H1 (cell line): ENCODE data around the gene ANGEL2. TPM values are rescaled to one million over a fixed set of nuclear protein-coding genes. Genes with fewer than 3 reads are reported as not detected.

Experiments used
- polyA plus RNA-seq, 7 experiments: library from polyadenylated mRNA; depleted of rRNA in 3 of 7; stranded (reverse) in 5 of 7; unstranded in 2 of 7; fragments of >200 nt in 5 of 7; fragments of 200-250 nt in 2 of 7; gene quantifications; 1 replicate in 5 of 7; 2 replicates in 1 of 7; 4 replicates in 1 of 7; pipeline versions ENCODE4 v1.2.1 to v1.2.3, GENCODE V29; 2011 to 2013; ENCODE audit warnings: missing spikeins in 2 of 7, mixed read lengths in 2 of 7
- total RNA-seq: library from RNA; stranded (reverse); fragmentation: NEBNext Ultra II Directional; extraction: Animal tissue kit (Norgen Biotek cat#: 25700); gene quantifications from 2 replicates; pipeline ENCODE4 v1.2.1, GENCODE V29; 2021

ANGEL2 gene
- total and polyA plus RNA-seq, 2 of the 8 experiments (the other 6 are each of a cell fraction or from before 2014, with no cell fraction given): 18.1 to 39.9 TPM

Other genes with a start within 250 kb of the ANGEL2 start
- 48.3 and 51.7 TPM in 2 replicates for gene NSL1, start 224.1 kb downstream of the ANGEL2 start, total RNA-seq
- 25.4 and 33.8 TPM in 2 replicates for gene NSL1, start 224.1 kb downstream of the ANGEL2 start, polyA plus RNA-seq (2011; rRNA removed)
- 15.6 and 19.4 TPM in 2 replicates for gene TATDN3, start 224.0 kb downstream of the ANGEL2 start, total RNA-seq
- 5.3 and 6.9 TPM in 2 replicates for gene TATDN3, start 224.0 kb downstream of the ANGEL2 start, polyA plus RNA-seq (2011; rRNA removed)
- gene SPATA45, start 168.2 kb downstream of the ANGEL2 start, total RNA-seq: 0.65 TPM in 1 of 2 replicates, not detected in the other
- gene SPATA45, start 168.2 kb downstream of the ANGEL2 start, polyA plus RNA-seq (2011; rRNA removed): 0.21 TPM in 1 of 2 replicates, not detected in the other
- gene FLVCR1, start 157.6 kb downstream of the ANGEL2 start, total RNA-seq: 66.2 and 75.7 TPM in 2 replicates
- 31.8 and 36.4 TPM in 2 replicates for gene FLVCR1, start 157.6 kb downstream of the ANGEL2 start, polyA plus RNA-seq (2011; rRNA removed)
- 184 and 187 TPM in 2 replicates for gene VASH2, start 65.3 kb downstream of the ANGEL2 start, total RNA-seq
- 44.0 and 51.4 TPM in 2 replicates for gene VASH2, start 65.3 kb downstream of the ANGEL2 start, polyA plus RNA-seq (2011; rRNA removed)
- gene RPS6KC1, start 35.4 kb upstream of the ANGEL2 start, total RNA-seq: 16.2 and 17.6 TPM in 2 replicates
- gene RPS6KC1, start 35.4 kb upstream of the ANGEL2 start, polyA plus RNA-seq (2011; rRNA removed): 2.6 and 4.9 TPM in 2 replicates